ENCODE data around the gene TRAF1.

DNA sequence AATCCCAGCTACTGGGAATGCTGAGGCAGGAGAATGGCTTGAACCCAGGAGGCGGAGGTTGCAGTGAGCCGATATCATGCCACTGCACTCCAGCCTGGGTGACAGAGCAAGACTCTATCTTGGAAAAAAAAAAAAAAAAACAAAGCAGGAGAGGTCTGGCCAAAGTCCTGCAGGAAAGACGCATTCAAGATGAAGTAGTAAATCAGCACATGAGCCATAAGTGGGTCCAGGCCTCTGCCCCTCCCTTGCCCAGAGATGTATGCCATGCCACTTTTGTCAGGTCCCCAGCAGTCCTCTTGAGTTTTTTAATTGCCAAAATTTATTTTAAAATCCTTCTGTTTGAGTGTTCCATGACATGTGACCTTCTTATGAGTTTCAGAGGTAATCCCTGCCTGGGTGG, 41.1 kb downstream of the TRAF1 start:
- TF ChIP-seq, protein P1, sequence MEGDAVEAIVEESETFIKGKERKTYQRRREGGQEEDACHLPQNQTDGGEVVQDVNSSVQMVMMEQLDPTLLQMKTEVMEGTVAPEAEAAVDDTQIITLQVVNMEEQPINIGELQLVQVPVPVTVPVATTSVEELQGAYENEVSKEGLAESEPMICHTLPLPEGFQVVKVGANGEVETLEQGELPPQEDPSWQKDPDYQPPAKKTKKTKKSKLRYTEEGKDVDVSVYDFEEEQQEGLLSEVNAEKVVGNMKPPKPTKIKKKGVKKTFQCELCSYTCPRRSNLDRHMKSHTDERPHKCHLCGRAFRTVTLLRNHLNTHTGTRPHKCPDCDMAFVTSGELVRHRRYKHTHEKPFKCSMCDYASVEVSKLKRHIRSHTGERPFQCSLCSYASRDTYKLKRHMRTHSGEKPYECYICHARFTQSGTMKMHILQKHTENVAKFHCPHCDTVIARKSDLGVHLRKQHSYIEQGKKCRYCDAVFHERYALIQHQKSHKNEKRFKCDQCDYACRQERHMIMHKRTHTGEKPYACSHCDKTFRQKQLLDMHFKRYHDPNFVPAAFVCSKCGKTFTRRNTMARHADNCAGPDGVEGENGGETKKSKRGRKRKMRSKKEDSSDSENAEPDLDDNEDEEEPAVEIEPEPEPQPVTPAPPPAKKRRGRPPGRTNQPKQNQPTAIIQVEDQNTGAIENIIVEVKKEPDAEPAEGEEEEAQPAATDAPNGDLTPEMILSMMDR (IDR thresholded peaks at IDR 0.05) = no peak
- TF ChIP-seq POLR2A (IDR thresholded peaks at IDR 0.05) = no peak

All from esophagus squamous epithelium (tissue), 4 donors.